NCI-H1417 (cell line): ENCODE data around the gene KLK4.

Experiments used
- DNase-seq, 3 experiments: peaks; one replicate each; lab custom pipeline; 2025; lab: John Stamatoyannopoulos, UW

KLK4 gene

GRCh38 chr19:50880241-50880640 lies 31.0 kb downstream of the KLK4 start:
- DNase-seq: no peak

GRCh38 chr19:50878851-50879250 lies 32.3 kb downstream of the KLK4 start:
- no peak for DNase-seq

GRCh38 chr19:50877338-50877737 lies 33.9 kb downstream of the KLK4 start:
- peak in 2 of 3 experiments; percentile 78 to 83 for DNase-seq

GRCh38 chr19:50876456-50876855 lies 34.7 kb downstream of the KLK4 start:
- DNase-seq: no peak

DNA sequence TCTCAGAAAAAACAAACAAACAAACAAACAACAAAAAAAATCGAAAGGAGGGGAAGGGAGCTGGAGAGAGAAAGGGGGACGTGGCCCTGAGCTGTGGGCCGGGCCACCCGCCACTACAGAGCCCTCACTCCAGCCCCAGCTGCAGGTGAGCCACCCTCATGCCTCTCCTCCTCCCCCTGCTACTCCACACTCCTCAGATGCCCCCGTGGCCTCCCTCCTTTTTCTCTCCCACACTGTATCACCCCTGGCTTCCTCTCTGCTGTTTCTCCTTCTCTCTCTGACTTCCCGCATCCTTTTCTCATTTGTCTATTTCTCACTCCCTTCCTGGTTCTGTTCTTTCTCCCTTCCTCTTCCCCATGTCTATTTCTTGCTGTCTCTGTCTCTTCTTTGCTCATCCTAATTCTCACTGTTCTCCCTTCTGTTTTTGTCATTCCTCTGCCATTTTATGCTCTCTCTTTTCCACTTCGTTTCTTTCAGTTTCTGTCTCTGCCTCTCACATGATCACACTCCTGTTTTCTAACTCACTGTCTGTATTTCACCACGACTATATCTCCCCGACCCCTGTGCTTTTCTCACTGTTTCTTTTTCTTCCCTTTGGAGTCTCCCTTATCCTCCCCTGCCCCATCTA lies 35.3 kb downstream of the KLK4 start:
- no peak for DNase-seq

DNA sequence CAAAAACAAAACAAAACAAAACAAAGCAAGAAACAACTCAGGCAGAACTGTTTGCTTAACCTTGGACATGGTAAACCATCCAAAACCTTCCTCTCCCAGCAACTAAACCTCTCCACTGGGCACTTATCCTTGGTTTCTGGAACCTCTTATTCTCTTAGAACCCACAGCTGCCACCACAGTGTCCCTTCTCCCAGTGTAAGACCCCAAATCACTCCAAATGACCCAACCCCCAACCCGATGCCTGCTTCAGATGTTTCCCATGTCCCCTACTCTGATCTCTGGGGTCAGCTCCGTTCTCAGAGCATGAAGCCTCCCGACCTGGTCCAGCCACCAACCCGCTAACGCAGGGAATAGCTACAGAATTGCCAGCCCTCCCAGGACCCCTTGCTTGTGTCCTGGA lies 37.0 kb downstream of the KLK4 start:
- no peak for DNase-seq

DNA sequence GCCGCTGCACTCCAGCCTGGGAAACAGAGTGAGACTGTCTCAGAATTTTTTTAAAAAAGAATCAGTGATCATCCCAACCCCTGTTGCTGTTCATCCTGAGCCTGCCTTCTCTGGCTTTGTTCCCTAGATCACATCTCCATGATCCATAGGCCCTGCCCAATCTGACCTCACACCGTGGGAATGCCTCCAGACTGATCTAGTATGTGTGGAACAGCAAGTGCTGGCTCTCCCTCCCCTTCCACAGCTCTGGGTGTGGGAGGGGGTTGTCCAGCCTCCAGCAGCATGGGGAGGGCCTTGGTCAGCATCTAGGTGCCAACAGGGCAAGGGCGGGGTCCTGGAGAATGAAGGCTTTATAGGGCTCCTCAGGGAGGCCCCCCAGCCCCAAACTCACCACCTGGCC lies 38.1 kb downstream of the KLK4 start, which contains the start of gene KLK2:
KLK2 (plus strand) TSS at position 384 of the 400 bp plus-strand sequence. CDS start 35 bp downstream, outside the sequence.
- DNase-seq: no peak

DNA sequence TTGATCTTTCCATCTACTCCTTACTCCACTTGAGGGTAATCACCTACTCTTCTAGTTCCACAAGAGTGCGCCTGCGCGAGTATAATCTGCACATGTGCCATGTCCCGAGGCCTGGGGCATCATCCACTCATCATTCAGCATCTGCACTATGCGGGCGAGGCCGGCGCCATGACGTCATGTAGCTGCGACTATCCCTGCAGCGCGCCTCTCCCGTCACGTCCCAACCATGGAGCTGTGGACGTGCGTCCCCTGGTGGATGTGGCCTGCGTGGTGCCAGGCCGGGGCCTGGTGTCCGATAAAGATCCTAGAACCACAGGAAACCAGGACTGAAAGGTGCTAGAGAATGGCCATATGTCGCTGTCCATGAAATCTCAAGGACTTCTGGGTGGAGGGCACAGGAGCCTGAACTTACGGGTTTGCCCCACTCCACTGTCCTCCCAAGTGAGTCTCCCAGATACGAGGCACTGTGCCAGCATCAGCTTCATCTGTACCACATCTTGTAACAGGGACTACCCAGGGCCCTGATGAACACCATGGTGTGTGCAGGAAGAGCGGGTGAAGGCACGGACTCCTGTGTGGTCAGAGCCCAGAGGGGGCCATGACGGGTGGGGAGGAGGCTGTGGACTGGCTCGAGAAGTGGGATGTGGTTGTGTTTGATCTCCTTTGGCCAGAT lies 40.6 kb downstream of the KLK4 start:
- DNase-seq: no peak

- no peak for DNase-seq
Measured at GRCh38 chr19:50869479-50869878, 41.7 kb downstream of the KLK4 start.

GRCh38 chr19:50861496-50862286 lies 49.5 kb downstream of the KLK4 start:
- DNase-seq: no peak

GRCh38 chr19:50861010-50861409 lies 50.2 kb downstream of the KLK4 start:
- no peak for DNase-seq

DNA sequence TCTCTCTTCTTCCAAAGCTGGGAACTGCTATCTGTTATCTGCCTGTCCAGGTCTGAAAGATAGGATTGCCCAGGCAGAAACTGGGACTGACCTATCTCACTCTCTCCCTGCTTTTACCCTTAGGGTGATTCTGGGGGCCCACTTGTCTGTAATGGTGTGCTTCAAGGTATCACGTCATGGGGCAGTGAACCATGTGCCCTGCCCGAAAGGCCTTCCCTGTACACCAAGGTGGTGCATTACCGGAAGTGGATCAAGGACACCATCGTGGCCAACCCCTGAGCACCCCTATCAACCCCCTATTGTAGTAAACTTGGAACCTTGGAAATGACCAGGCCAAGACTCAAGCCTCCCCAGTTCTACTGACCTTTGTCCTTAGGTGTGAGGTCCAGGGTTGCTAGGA lies 51.3 kb downstream of the KLK4 start:
- DNase-seq: no peak

DNA sequence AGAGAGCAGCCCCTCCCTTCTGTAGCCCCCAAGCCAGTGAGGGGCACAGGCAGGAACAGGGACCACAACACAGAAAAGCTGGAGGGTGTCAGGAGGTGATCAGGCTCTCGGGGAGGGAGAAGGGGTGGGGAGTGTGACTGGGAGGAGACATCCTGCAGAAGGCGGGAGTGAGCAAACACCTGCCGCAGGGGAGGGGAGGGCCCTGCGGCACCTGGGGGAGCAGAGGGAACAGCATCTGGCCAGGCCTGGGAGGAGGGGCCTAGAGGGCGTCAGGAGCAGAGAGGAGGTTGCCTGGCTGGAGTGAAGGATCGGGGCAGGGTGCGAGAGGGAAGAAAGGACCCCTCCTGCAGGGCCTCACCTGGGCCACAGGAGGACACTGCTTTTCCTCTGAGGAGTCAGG lies 52.3 kb downstream of the KLK4 start:
- DNase-seq: peak; percentile 56 to 92 (median 90)

GRCh38 chr19:50857366-50857765 lies 53.8 kb downstream of the KLK4 start:
- no peak for DNase-seq
